NCI-H510A (cell line): ENCODE data around the gene MYDGF.

Experiments
- DNase-seq: peaks from one replicate; lab custom pipeline; 2025; lab: John Stamatoyannopoulos, UW

MYDGF gene

DNA sequence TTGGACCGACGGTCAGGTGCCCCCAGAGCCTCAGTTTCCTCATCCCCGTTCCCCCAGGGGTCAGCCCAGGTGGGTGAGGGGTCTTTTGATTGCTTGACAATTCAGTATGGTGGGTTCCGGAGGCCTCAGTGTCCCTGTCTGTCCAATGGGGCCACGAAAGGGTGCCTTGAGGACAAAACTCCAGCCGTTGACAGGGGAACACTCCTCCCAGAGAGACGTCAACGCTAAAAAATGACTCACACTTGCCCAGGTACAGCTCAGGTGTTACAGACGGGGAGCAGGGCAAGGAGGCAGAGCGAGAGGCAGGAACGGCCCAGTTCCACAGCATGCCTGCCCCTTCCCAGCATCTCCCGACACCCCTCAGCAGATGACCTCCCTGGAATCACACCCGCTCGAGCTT is 29.0 kb downstream of the MYDGF start:
- no peak for DNase-seq

- no peak for DNase-seq
Measured at GRCh38 chr19:4640247-4641000, 29.7 kb downstream of the MYDGF start.

DNA sequence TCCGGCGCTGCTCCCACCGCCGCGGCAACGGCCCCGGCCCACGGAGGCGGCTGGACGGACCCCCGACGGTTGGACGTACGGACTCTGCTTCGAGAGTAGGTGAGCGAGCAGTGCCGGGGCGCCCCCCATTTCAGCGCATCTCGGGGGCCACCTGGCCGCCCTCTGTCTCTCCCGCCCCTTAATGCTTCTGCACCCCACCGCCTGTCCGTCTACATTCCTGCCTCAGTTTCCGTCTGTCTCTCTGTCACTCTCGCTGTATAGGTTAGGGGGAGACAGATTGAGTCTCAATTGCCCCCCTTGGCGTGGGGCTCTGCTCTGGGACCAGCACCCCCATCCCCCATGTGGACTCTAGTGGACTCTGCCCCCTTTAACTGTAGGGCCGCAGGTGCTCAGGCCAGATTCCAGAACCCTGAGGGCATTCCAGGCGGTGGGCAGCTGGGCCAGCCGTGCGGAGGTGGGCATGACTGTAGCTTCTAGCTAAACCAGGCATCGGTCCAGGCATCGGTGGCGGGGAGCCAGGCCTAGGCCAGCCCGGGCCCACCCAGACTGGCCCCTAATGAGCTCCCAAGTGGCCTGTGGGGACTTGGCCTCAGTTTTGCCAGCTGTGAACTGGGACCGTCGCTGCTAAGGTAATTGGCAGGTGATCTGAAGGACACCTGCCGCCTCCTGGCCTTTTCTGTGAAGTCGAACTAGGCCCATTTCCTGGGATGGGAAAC is 30.5 kb downstream of the MYDGF start:
- DNase-seq = no peak

DNA sequence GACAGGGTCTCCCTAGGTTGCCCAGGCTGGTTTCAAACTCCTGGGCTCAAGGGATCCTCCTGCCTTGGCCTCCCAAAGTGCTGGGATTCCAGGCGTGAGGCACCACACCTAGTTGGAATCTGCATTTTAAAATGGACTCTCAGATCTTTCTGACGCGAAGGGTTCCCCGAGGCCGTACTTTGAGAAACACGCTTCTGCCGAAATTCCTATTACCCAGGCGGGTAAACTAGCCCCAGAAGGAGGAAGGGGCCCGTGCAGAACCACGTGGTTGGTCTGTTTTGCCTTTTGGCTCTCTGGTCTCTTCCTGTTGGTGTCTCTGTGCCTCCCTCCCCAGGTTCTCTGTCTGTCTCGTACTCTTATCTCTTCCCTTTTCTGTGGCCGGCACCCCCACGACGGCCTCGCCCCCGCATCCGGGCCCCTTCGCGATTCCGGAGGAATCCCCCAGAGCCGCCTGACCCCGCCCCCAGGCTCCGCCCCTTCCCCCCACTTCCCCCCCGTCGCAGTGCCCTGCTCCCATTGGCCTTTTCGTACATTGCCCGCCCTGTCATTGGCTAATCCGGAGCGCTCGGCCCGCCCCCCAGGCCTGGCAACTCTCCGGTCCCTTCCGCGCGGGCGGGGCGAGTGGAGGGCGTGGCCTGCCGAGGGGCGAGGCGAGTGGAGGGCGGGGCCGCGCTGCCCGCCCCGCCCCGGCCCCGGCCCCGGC is 31.2 kb downstream of the MYDGF start, which contains the start of gene TNFAIP8L1:
TSS of gene TNFAIP8L1 (plus strand) at position 689 of the 703 bp plus-strand sequence. CDS start 12,354 bp downstream, outside the sequence.
- DNase-seq = no peak

DNA sequence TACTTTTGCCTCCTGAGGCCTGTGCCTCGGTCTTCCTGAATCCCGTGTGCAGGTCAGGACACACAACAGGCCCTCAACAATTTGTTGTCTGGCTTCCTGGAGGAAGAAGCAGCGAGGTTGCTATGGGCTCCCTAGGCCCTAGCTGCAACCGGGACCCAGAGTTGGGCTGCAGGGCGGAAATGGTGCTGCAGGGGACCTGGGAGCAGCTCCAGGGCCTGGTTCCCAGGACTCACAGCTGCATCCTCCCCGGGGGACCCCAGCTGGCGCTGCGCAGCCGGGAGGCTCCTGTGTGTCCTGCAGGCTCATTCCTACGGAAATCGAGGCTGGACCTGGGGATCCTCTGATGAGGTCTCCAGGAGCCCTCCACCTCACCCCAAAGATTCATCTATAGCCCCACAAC is 31.8 kb downstream of the MYDGF start:
- DNase-seq = no peak

DNA sequence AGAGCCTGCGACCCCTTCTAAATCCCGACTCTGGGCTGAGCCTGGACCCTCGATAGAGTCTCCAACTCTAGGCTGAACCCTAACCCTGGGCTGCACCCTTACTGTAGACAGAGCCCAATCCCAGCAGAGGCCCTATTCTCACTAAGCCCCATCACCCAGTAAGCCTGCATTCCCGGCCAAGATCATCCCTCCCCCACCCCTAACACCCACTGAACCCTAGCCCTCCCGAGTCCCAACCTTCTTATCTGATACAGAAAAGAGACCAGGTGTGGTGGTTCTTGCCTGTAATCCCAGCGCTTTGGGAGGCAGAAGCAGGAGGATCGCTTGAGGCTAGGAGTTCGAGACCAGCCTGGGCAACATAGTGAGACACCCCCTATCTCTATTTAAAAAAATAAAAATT is 33.4 kb downstream of the MYDGF start:
- DNase-seq = no peak

GRCh38 chr19:4636151-4636717 is 33.9 kb downstream of the MYDGF start:
- peak; percentile 48 for DNase-seq

GRCh38 chr19:4635754-4636116 is 34.4 kb downstream of the MYDGF start:
- DNase-seq = no peak

DNA sequence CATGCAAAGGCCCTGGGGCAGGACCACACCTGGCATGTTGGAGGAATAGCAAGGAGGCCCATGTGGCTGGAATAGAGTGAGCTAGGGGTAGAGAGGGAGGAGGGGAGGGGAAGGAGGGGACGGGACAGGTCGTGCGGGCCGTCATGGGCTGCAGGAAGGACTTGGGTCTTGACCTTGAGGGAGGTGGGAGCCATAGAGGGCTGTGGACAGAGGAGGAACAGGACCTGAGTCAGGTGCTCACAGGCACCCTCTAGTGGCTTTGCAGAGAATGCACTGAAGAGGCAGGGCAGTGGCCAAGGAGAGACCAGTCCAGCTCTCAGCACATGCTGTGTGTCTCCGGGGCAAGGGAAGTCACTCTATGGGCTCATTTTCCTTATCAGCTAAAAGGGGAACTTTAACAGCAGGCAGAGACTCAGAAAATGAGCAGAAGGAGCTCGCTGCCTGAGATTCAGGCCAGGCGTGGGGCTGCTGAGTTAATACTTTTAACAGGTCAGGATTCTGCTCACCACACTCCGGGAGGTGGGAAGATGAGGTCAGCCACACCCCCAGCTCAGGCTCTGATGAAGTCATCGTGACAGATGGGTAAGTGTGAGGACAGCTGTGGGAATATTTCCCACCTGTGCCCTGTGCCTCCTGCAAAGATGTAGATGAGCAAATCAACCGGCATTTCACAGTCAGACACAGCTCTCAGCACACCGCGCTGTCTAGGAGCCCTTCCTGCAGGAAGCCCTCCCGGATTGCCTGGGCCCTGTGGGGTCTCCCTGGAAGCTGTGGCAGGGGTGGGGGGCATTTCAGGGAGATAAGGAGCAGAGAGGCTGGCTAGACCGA is 36.8 kb downstream of the MYDGF start:
- DNase-seq = peak; percentile 44

DNA sequence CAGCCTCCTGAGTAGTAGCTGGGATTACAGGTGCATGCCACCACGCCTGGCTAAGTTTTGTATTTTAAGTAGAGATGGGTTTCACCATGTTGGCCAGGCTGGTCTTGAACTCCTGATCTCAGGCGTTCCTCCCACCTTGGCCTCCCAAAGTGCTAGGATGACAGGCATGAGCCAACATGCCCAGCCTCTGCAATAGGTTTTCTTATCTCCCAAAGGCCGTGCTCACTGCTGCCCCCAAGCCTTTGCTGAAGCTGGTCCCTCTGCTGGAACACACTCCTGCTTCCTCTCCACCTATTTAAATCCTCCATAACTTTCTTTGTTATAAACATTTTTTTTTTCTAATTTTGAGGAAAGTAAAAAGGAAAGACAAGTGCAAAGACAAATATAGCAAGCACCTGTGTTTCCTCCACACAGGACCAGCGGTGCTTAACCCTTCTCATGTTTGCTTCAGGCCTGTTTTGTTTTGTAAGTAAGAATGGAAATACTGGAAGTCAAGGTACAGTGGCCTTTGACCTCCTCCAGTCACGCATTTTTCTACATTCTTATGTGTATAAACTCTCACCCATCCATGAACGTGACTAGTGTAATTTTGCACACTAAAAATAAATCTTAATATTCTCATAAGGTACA is 45.3 kb downstream of the MYDGF start:
- no peak for DNase-seq

DNA sequence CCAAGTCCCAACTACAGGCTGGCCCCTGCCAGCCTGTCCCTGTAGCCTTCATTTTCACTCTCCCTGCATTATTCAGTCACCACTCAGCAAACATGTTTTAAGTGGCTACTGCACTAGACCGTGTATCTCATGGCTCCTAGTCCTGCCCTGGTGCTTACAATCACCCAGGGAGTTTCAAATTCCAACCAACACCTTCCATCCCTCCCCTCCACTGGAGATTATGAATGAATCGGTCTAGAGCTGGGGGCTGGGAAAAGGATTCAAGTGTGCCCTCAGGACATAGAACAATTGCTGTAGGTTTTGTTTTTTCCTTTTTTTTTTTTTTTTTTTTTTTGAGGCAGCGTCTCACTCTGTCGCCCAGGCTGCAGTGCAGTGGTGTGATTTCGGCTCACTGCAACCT is 45.8 kb downstream of the MYDGF start:
- DNase-seq = no peak

DNA sequence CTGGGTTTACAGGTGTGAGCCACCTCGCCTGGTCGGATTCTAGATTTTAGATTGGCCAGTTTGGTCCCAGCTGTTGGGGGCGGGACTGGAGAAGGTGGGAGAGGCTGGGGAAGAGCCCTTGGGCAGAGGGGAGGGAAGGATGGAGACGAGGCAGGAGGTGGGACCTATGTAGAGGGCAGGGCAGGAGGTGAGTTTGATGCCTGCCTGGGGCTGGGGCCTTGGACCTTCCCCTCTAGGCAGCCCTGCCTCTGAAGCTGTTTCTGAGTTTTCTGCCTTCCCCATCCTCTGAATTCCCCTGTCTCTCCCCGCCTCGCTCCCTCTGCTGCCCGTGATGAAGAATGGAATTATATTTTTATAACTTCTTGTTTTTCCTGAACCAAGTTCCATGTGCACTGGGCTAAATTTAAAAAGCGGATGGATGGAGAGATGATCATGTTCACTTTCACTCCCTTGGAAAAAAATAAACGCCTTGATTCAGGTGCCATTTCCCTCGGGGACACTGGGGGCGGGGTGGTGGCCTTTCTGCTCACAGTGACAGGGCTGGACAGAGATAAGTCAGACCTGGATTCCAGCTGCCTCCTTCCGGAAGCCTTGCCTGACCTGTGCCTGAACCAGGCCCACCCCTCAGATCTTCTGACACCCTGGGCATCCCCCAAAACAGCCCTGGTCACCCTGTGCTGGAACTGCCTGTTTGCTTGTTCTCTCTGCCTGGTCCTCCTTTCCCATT is 47.3 kb downstream of the MYDGF start:
- no peak for DNase-seq

DNA sequence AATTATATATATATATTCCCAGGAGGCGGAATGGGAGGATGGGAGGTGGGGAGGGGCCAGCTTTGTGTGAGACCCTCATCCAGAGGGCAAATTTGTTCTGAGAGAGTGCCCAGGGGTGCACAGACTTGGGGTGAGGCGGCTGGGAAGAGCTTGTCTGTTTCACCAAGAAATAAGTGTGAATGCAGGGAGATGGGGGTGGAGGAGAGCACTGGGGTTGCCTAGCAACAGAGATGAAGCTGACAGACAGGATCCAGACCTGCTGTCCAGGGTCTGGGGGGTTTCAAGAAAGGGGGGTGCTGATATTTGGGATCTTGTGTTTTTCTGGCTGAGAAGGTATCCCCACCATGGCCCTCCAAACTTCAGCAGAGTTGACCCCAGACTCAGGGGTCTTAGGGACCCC is 49.5 kb downstream of the MYDGF start:
- DNase-seq = no peak

GRCh38 chr19:4619668-4620294 is 50.4 kb downstream of the MYDGF start:
- DNase-seq = no peak

- DNase-seq = no peak
Measured at GRCh38 chr19:4618019-4618418, 52.1 kb downstream of the MYDGF start.

DNA sequence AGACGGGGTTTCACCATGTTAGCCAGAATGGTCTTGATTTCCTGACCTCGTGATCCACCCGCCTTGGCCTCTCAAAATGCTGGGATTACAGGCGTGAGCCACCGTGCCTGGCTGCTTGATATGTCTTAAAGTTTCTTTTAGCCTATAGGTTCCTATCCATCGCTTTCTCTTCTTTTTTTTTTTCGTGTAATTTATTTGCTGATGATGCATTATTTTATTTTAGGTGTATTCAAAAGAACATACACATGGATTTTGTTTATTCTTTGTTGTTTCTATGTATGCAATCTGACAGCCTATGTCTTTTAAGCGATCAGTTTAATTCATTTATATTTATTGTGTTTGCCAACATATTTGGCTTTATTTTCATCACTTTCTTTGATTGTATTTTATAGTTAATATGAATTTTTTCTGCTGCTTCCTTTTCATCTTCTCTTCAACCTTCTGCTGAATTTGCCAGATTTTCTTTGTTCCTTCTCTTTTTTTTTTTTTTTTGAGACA is 56.8 kb downstream of the MYDGF start:
- DNase-seq = no peak

GRCh38 chr19:4609878-4610511 is 60.1 kb downstream of the MYDGF start:
- DNase-seq = no peak
